K562 (cell line): ENCODE results near the gene GPX5. TPM values are rescaled to one million over a fixed set of nuclear protein-coding genes. Genes with fewer than 3 reads are reported as not detected.
A peak's percentile ranks its signal among the peaks of the same experiment; 100 is the strongest.

Source experiments
- BACH1 ChIP-seq: fragments of 200-800 bp; sonication (Bioruptor generic); IDR thresholded peaks from 2 replicates; pipeline ENCODE4 v1.6.1; 2016; ENCODE audit warnings: missing genetic modification characterization, missing compliant biosample characterization
- CBX5 ChIP-seq: IDR thresholded peaks from 2 replicates; pipeline ENCODE4 v1.6.1; 2014; ENCODE audit warnings: low read depth, borderline replicate concordance
- CHCHD3 ChIP-seq: fragments of 250-450 bp; sonication (Bioruptor Pico); IDR thresholded peaks from 2 replicates; pipeline ENCODE4 v2.1.2; 2022; ENCODE audit warnings: mild to moderate bottlenecking
- CREB3L1 ChIP-seq: fragments of 450-650 bp; IDR thresholded peaks from 2 replicates; pipeline ENCODE4 v1.6.1; 2014; ENCODE audit warnings: low read depth, mild to moderate bottlenecking, moderate library complexity, borderline replicate concordance
- CXXC5 ChIP-seq: fragments of 250-450 bp; sonication (Bioruptor Pico); IDR thresholded peaks from 2 replicates; pipeline ENCODE4 v1.8.0; 2022; ENCODE audit warnings: inconsistent platforms, mild to moderate bottlenecking, moderate library complexity
- E2F1 ChIP-seq: sonication (generic); formaldehyde crosslinking; IDR thresholded peaks from 2 replicates; pipeline ENCODE4 v1.8.1; 2023; ENCODE audit warnings: mild to moderate bottlenecking, missing genetic modification reagents, moderate library complexity
- E2F3 ChIP-seq: fragments of 250-450 bp; sonication (Bioruptor Pico); IDR thresholded peaks from 2 replicates; pipeline ENCODE4 v1.4.0; 2020; ENCODE audit warnings: mild to moderate bottlenecking
- FIP1L1 ChIP-seq: fragments of 200-400 bp; formaldehyde crosslinking; IDR thresholded peaks from 2 replicates; pipeline ENCODE4 v1.6.1; 2018; ENCODE audit warnings: mild to moderate bottlenecking, low read depth, low read length; ENCODE audit not compliant: poor library complexity, severe bottlenecking
- FOXA1 ChIP-seq: fragments of 450-650 bp; IDR thresholded peaks from 2 replicates; pipeline ENCODE4 v1.6.1; 2016; ENCODE audit warnings: mild to moderate bottlenecking, borderline replicate concordance
- FOXP4 ChIP-seq: sonication (generic); formaldehyde crosslinking; IDR thresholded peaks from 2 replicates; pipeline ENCODE4 v1.8.0; 2022; ENCODE audit warnings: mild to moderate bottlenecking, missing genetic modification reagents, borderline replicate concordance
- GTF3C2 ChIP-seq: IDR thresholded peaks from 3 replicates; pipeline ENCODE4 v1.6.1; 2011; ENCODE audit warnings: borderline replicate concordance, mild to moderate bottlenecking, moderate library complexity; ENCODE audit not compliant: insufficient read length; ENCODE audit errors: extremely low read depth
- MCM7 ChIP-seq, 2 experiments: fragments of 450-650 bp; IDR thresholded peaks; 2 replicates each; pipeline ENCODE4 v1.6.1; 2016 to 2018
- MED1 ChIP-seq: sonication (generic); formaldehyde crosslinking; IDR thresholded peaks from 2 replicates; pipeline ENCODE4 v1.8.1; 2023; ENCODE audit warnings: missing genetic modification reagents, borderline replicate concordance
- NR1H2 ChIP-seq: sonication (generic); formaldehyde crosslinking; IDR thresholded peaks from 2 replicates; pipeline ENCODE4 v1.4.0; 2020; ENCODE audit warnings: mild to moderate bottlenecking, missing genetic modification reagents
- SMAD3 ChIP-seq: fragments of 450-650 bp; formaldehyde crosslinking; conservative IDR thresholded peaks from 2 replicates; pipeline ENCODE4 v1.4.0; 2020; ENCODE audit warnings: mild to moderate bottlenecking
- SREBF1 ChIP-seq: fragments of 150-350 bp; IDR thresholded peaks from 2 replicates; pipeline ENCODE4 v1.6.1; 2014; ENCODE audit warnings: antibody characterized with exemption, low read depth, low read length, borderline replicate concordance
- ZBTB26 ChIP-seq: fragments of 450-650 bp; formaldehyde crosslinking; IDR thresholded peaks from 2 replicates; pipeline ENCODE4 v1.4.0; 2022; ENCODE audit warnings: missing genetic modification characterization
- ZBTB8A ChIP-seq: fragments of 450-650 bp; IDR thresholded peaks from 2 replicates; pipeline ENCODE4 v1.6.1; 2018; ENCODE audit warnings: mild to moderate bottlenecking, moderate library complexity; ENCODE audit not compliant: partially characterized antibody
- ZNF146 ChIP-seq: IDR thresholded peaks from one replicate; pipeline ENCODE4 v1.6.1; 2018; ENCODE audit warnings: missing compliant biosample characterization; ENCODE audit not compliant: unreplicated experiment
- ZNF830 ChIP-seq: fragments of 250-450 bp; sonication (Bioruptor Pico); IDR thresholded peaks from 2 replicates; pipeline ENCODE4 v1.5.0; 2021; ENCODE audit warnings: mild to moderate bottlenecking
- polyA plus RNA-seq, 8 experiments: library from polyadenylated mRNA; depleted of rRNA in 4 of 8; stranded (reverse) in 5 of 8; unstranded in 3 of 8; fragments of >200 nt; fragmentation: Nextera tagmentation in 2 of 8; fragmentation: Illumina TruSeq in 1 of 8; extraction: Ambion mirVana in 2 of 8; extraction: Trizol in 1 of 8; gene quantifications; 2 replicates each; pipeline versions ENCODE4 v1.2.1 to v1.2.3, GENCODE V29; 2011 to 2014; ENCODE audit warnings: inconsistent platforms in 1 of 8, missing spikeins in 1 of 8
- total RNA-seq, 7 experiments: library from RNA; depleted of rRNA in 6 of 7; stranded (reverse); fragments of >200 nt in 6 of 7; fragmentation: Illumina TruSeq in 2 of 7; extraction: Trizol in 2 of 7; gene quantifications; 2 replicates each; pipeline versions ENCODE4 v1.2.1 to v1.2.3, GENCODE V29; 2011 to 2021; ENCODE audit warnings: low replicate concordance in 1 of 7

Gene GPX5
- total and polyA plus RNA-seq, 9 of the 15 experiments (the other 6 are each of a cell fraction or from before 2014, with no cell fraction given), result 0.07 to 0.18 (median 0.15) TPM; not detected in 6

- TF ChIP-seq SMAD3, result no peak
- no peak for TF ChIP-seq E2F1
- no peak for TF ChIP-seq FIP1L1
- no peak for TF ChIP-seq NR1H2 (CRISPR knock-in tag)
- no peak for TF ChIP-seq ZBTB8A
- no peak for TF ChIP-seq CBX5
- TF ChIP-seq GTF3C2, result no peak
- 0 out of 2 replicates have a peak, but pooled peaks have one; percentile 11 for TF ChIP-seq FOXP4 (CRISPR knock-in tag)
- TF ChIP-seq CXXC5 (CRISPR knock-in tag), result no peak
- TF ChIP-seq E2F3 (CRISPR knock-in tag), result no peak
- TF ChIP-seq MED1 (CRISPR knock-in tag), result no peak
- no peak for TF ChIP-seq ZNF146 (CRISPR knock-in tag)
- TF ChIP-seq CREB3L1, result no peak
- 0 out of 4 replicates have a peak, but pooled peaks of 1 of the 2 experiments have one; percentile 25 for TF ChIP-seq MCM7 (IDR thresholded peaks at IDR 0.05)
- TF ChIP-seq ZBTB26, result peak; percentile 97
- no peak for TF ChIP-seq CHCHD3 (CRISPR knock-in tag)
- no peak for TF ChIP-seq ZNF830 (CRISPR knock-in tag)
- TF ChIP-seq SREBF1, result no peak
- no peak for TF ChIP-seq FOXA1
- TF ChIP-seq BACH1 (tag), result no peak
Measured at GRCh38 chr6:28553384-28553985, 27.8 kb downstream of the GPX5 start (continued).
